Mammary epithelial cell (primary cell): ENCODE measurements around the gene LRP1-AS.

Experiments used
- EZH2 ChIP-seq: IDR thresholded peaks from 2 replicates; pipeline ENCODE4 v1.6.1; 2012; ENCODE audit warnings: low read length, inconsistent platforms, borderline replicate concordance
- TF ChIP-seq, protein P1 (sequence below), 2 donors: IDR thresholded peaks in 1 of 2; conservative IDR thresholded peaks in 1 of 2; 2 replicates each; pipeline ENCODE4 v1.5.1; 2011 to 2012; ENCODE audit warnings: inconsistent platforms in 2 of 2, low read length in 2 of 2, mild to moderate bottlenecking in 2 of 2, control low read depth in 1 of 2, low read depth in 1 of 2; ENCODE audit not compliant: insufficient read depth in 1 of 2; ENCODE audit errors: extremely low read depth in 1 of 2

DNA sequence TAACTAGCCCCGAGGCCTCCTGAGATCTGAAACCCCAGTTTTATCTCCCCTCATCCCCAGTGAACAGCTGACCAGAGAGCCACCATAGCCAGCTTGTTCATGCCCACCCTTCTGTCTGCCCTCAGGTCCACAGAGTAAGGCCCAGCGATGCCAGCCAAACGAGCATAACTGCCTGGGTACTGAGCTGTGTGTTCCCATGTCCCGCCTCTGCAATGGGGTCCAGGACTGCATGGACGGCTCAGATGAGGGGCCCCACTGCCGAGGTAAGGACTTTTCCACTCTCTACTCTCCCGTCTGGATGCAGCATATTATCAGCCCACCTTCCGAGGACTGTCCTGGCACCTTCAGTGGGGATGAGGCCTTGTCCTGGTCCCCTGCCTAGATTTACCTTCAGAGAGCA lies 6.2 kb downstream of the LRP1-AS start:
- TF ChIP-seq EZH2 = no peak
- TF ChIP-seq, protein P1, sequence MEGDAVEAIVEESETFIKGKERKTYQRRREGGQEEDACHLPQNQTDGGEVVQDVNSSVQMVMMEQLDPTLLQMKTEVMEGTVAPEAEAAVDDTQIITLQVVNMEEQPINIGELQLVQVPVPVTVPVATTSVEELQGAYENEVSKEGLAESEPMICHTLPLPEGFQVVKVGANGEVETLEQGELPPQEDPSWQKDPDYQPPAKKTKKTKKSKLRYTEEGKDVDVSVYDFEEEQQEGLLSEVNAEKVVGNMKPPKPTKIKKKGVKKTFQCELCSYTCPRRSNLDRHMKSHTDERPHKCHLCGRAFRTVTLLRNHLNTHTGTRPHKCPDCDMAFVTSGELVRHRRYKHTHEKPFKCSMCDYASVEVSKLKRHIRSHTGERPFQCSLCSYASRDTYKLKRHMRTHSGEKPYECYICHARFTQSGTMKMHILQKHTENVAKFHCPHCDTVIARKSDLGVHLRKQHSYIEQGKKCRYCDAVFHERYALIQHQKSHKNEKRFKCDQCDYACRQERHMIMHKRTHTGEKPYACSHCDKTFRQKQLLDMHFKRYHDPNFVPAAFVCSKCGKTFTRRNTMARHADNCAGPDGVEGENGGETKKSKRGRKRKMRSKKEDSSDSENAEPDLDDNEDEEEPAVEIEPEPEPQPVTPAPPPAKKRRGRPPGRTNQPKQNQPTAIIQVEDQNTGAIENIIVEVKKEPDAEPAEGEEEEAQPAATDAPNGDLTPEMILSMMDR (conservative IDR thresholded peaks at IDR 0.05 in 1 of 2, IDR thresholded peaks at IDR 0.05 in 1 of 2; ENCODE audit: extremely low read depth in 1 of 2, insufficient read depth in 1 of 2, low read depth in 1 of 2, low read length in 2 of 2) = no peak
